IPS-18c (cell line): ENCODE results near the gene HSD17B14.

Source experiments
- H3K4me3 ChIP-seq: 2 replicates; pipeline ENCODE4 v1.7.0; 2013; ENCODE audit warnings: low read depth, mild to moderate bottlenecking, low read length, moderate library complexity; ENCODE audit not compliant: insufficient read depth
- H3K9me3 ChIP-seq: one replicate; pipeline ENCODE4 v1.6.1; 2013; ENCODE audit warnings: mild to moderate bottlenecking, low read length, moderate library complexity; ENCODE audit not compliant: control insufficient read depth, insufficient read depth

HSD17B14 gene

GRCh38 chr19:48841571-48841970 is 5.3 kb upstream of the HSD17B14 start:
- H3K9me3 ChIP-seq, result no peaks in the 10 kb centered on the region
- no peak overlapping the region for H3K4me3 ChIP-seq

DNA sequence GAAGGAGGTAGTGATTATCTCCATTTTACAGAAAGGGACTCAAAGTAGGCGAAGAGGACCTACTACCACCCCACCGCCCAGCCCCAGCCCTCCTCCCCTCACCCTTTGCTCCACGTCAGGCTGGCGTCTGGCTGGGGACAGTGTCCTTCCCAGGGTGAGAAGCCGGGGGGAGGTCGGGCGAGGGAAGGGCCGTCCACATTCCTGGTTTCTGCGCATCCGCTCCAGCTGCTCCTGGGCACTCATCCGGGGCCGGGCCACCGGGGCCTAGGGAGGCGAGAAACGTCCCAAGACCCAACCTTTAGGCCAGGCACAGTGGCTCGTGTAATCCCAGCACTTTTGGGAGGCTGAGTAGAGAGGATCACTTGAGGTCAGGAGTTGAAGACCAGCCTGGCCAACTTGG is 4.8 kb upstream of the HSD17B14 start:
- no peak overlapping the region for H3K4me3 ChIP-seq
- H3K9me3 ChIP-seq, result no peaks in the 10 kb centered on the region

DNA sequence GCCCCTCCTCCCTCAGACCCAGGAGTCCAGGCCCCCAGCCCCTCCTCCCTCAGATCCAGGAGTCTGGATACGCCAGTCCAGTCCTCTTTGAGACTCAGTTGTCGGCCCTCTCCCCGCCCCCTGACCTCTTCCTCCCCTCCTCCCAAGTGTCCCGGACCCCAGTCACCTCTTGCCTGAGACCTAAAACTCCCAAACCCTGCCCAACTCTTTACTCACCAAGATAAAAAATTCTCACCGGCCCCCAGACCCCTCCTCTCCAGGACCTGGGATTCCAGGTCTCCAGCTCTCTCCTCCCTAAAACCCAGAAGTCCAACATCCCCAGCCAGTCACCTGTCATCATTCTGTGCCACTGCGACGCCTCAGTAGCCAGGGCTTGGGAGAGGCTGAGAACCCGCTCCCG is 1.4 kb upstream of the HSD17B14 start:
- Histone ChIP-seq H3K9me3 (no peaks in the 10 kb centered on the region), H3K4me3 (peak overlapping the region; percentile 69)

DNA sequence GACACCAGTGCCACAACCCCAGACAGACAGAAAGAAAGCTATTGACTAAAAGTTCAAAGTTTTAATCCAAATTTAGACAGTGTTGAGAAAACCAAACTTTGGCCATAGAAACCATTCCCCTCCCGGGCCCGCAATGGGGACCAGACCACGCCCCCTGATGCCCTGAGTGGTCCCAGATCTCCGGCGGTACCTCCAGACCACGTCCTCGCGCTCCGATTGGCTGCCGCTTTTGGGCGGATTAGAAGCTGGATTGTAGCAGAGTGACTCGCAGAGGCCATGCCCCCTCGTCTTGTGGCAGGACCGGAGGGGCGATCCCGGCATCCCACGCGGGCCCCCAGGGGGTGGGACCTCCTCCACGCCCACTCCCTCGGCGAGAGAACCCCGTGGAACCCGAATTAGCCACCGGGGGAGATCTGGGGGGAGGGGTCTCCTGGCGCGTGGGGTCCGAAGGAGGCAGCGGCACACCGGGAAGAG is 797 bp upstream of the HSD17B14 start:
- H3K4me3 ChIP-seq, result peak overlapping the region; percentile 69

GRCh38 chr19:48835734-48836088 is 580 bp downstream of the HSD17B14 start:
- peak overlapping the region; percentile 69 for H3K4me3 ChIP-seq

More for the DNA sequence above, 797 bp upstream of the HSD17B14 start:
- no peaks in the 10 kb centered on the region for H3K9me3 ChIP-seq

GRCh38 chr19:48833977-48834376 is 2.3 kb downstream of the HSD17B14 start:
- Histone ChIP-seq H3K4me3 (no peak overlapping the region), H3K9me3 (no peaks in the 10 kb centered on the region)

More at GRCh38 chr19:48835734-48836088, 580 bp downstream of the HSD17B14 start:
- no peaks in the 10 kb centered on the region for H3K9me3 ChIP-seq

DNA sequence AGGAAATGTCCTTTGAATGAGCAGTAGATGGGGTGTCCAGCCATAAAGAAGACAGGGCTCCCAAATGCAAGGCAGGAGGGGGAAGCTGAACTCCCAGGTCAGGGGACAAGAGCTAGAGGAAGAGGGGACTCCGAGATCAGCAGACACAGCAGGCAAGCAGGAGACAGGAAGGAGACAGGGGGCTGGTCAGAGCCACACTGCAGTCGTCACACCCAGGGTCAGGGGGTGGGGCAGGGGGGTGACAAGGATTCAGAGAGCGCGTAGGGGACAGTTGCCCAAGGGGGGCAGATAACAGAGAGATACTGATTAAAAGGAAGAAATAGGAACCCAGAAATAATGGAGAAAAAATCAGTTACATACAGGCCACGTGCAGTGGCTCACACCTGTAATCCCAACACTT is 3.2 kb downstream of the HSD17B14 start:
- Histone ChIP-seq H3K9me3 (no peaks in the 10 kb centered on the region), H3K4me3 (no peak overlapping the region)

DNA sequence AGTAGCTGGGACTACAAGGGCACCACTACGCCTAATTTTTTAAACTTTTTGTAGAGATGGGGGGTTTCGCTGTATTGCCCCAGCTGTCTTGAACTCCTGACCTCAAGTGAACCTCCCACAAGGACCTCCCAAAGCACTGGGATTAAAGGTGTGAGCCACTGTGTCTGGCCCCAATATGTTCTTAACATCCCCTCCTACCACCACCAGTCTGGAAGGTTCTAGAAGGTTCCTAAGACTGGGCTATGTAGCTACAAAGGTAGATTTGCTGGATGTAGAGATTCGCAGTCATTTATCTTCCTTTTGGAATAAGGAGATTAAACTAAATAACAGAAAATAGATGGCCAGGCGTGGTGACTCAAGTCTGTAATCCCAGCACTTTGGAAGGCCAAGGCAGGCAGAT is 5.3 kb downstream of the HSD17B14 start:
- H3K9me3 ChIP-seq, result no peaks in the 10 kb centered on the region

DNA sequence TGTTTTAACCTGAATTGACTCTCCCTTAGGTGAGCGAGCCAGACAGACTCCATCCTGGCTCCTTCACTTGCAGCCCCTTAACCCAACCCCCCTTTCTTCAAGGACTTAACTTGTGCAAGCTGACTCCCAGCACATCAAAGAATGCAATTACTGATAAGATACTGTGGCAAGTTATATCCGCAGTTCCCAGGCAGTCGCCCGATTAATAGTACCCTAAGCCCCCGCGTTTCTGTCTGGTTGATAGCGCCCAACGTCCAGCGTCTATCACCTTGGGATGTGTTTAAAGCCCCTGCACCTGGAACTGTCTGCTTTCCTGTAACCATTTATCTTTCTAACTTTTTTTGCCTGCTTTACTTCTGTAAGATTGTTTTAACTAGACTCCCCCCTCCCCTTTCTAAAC is 6.2 kb downstream of the HSD17B14 start:
- H3K4me3 ChIP-seq, result no peak overlapping the region
- H3K9me3 ChIP-seq, result no peaks in the 10 kb centered on the region

More for the DNA sequence above, 5.3 kb downstream of the HSD17B14 start:
- no peak overlapping the region for H3K4me3 ChIP-seq

DNA sequence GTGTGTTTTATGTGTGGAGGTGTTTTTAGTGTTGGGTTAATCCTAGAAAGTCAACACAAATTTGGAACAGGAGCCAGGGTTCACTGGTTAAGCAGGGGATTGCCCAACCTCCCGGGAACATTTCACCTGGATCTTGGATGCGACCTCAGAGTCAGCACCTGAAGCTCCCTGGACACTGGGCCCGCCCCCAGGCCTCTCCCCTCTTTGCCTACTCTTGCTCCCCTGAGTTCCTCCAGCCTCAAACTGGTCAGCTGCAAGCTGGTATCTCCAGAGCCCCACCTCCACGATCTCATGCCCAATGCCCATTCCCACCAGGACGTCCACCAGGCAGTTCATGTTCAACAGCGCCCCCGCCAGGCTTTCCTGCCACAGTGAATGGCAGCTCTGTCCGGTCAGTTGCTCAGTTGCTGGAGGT is 9.7 kb downstream of the HSD17B14 start:
- Histone ChIP-seq H3K9me3 (no peaks in the 10 kb centered on the region), H3K4me3 (no peak overlapping the region)

GRCh38 chr19:48822514-48822913 is 13.8 kb downstream of the HSD17B14 start:
- Histone ChIP-seq H3K4me3 (no peak overlapping the region), H3K9me3 (no peaks in the 10 kb centered on the region)

- no peaks in the 10 kb centered on the region for H3K9me3 ChIP-seq
- no peak overlapping the region for H3K4me3 ChIP-seq
Measured at GRCh38 chr19:48821633-48822032, 14.7 kb downstream of the HSD17B14 start.

DNA sequence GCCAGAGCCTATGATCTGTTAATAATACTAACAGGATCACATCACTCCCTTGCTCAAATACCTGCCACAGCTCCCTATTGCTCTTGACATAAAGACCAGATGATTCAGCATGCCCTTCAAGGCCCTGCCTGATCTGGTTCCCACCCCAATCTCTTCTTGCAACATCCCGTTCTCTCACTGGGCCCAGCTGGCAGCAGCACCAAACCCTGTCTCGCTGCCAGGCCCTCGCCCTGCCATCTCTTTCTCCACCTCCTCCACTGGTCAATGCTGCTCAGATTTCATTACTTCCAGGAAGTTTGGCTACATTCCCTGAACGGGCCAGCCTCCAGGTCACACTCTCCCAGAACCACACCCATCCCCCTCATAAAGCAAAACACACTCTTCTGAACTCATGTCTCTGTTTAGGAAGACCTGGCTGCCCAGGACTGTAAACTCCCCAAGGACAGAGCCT is 16.9 kb downstream of the HSD17B14 start:
- H3K4me3 ChIP-seq, result no peak overlapping the region
- H3K9me3 ChIP-seq, result no peaks in the 10 kb centered on the region

- H3K9me3 ChIP-seq, result no peaks in the 10 kb centered on the region
Measured at GRCh38 chr19:48818234-48818820, 18.0 kb downstream of the HSD17B14 start.

DNA sequence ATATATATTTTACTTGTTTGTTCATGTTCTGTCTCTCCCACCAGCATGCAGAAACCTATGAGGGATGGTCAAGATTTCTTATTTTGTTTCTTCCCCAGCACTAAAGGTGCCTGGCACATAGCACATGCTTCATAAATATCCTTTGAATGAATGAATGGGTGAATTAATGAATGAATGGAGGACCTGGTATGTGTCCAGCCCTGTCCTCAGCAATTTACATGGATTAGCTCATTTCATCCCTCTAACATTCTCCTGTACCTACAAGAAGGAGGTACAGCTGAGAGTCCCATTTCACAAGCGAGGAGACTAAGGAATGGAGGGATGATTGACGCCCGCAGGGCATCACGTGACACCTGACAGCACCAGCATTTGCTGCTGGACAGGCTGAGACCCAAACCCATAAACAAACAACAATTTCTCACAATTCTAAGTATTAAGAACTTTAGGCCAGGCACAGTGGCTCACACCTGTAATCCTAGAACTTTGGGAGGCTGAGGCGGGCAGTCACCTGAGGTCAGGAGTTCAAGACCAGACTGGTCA is 18.6 kb downstream of the HSD17B14 start:
- H3K4me3 ChIP-seq, result no peak overlapping the region
- H3K9me3 ChIP-seq, result no peaks in the 10 kb centered on the region

More at GRCh38 chr19:48818234-48818820, 18.0 kb downstream of the HSD17B14 start:
- no peak overlapping the region for H3K4me3 ChIP-seq

DNA sequence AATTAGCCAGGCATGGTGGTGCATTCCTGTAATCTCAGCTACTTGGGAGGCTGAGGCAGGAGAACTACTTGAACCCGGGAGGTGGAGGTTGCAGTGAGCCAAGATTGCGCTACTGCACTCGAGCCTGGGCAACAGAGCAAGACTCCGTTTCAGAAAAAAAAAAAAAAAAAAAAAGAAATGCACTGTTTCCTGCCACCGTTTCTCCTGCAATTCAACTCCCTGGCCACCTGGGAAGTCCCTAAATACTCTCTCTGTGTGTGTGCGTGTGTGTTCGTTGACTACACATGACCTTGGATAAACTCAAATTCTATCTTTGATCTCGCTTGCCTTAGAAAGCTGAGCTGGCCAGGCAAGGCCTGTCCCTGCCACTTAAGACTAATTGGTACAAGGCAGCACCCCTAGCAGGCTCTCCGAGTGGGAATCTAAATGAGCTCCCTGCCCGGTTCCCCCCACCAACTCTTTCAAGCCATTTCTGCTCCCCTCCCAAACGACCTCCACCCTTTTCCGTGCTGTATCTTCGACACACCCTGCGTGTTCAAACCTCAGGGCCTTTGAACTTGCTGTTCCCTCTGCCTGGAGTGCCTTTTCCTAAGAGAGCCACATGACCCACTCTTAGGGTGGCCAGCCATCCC is 20.3 kb downstream of the HSD17B14 start:
- Histone ChIP-seq H3K9me3 (no peaks in the 10 kb centered on the region), H3K4me3 (no peak overlapping the region)

DNA sequence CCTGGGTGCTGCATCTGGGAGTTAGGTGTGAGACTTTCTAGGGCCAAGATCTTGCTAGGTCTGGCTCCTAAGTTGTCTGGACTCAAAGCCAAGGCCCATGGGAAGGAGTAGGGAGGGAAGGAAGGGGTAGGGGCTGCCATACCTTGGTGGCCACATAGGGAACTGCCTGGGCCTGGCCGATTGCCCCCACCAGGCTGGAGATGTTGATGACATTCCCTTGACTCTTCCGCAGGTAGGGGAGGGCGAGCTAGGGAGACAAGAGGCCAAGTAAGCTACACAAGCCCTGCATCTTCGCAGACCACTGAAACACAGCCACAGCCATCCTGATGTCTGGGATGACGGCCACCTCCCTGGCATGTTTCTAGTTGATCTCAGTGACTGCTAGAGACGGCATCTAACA is 21.4 kb downstream of the HSD17B14 start:
- H3K4me3 ChIP-seq, result no peak overlapping the region
- no peaks in the 10 kb centered on the region for H3K9me3 ChIP-seq

DNA sequence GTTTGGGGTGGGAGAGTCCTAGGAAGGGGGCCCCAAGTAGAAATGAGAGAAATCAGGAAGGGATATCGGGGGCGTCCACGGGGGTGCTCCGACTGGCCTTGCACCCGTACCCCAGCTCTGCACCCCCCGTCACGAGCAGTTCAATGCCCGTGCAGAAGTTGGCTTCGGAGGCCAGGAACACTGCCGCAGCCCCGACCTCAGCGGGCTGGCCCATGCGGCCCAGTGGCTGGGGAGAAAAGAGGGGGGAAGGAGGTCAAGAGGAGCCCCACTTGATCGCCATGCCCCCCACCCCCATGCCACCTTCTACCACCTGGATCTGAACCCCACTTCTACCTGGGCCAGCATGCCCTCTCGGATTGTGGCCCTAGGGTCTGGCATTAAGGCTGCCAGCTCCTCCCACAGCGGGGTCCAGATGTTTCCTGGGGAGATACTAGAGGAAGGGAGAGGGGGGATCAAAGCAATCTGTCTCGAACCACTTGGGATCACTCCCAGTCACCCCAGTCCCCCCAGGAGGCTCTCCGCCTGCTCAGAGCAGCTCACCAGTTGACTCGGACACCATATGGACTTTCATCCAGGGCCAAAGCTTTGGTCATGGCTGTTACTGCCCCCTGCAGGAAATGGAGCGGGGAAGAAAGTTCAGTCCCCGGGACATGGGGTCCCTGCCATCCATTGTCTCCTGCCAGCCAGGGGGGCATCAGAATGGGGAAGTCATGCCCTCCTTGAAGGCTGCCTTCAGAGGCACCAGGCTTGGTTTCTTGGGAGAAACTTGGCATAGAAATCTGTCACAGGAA is 23.0 kb downstream of the HSD17B14 start:
- no peak overlapping the region for H3K4me3 ChIP-seq
- no peaks in the 10 kb centered on the region for H3K9me3 ChIP-seq
